ENCODE data around the gene SHANK1.

DNA sequence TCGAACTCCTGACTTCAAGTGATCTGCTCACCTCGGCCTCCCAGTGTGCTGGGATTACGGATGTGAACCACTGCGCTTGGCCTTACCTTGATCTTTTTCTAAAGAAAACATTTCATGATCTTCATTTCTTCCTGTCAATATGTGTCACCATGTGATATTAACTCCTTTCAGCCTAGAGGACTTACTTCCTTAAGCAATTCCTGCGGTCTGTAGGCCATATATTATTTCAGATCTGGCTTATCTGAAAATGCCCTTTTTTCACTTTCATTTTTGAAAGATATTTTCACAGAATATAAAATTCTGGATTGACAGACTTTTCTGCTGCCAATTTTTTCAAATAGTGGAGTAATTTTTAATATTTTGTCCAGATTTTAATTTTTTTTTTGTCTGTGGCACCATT lies 48.7 kb upstream of the SHANK1 start:
- TF ChIP-seq, protein P1, sequence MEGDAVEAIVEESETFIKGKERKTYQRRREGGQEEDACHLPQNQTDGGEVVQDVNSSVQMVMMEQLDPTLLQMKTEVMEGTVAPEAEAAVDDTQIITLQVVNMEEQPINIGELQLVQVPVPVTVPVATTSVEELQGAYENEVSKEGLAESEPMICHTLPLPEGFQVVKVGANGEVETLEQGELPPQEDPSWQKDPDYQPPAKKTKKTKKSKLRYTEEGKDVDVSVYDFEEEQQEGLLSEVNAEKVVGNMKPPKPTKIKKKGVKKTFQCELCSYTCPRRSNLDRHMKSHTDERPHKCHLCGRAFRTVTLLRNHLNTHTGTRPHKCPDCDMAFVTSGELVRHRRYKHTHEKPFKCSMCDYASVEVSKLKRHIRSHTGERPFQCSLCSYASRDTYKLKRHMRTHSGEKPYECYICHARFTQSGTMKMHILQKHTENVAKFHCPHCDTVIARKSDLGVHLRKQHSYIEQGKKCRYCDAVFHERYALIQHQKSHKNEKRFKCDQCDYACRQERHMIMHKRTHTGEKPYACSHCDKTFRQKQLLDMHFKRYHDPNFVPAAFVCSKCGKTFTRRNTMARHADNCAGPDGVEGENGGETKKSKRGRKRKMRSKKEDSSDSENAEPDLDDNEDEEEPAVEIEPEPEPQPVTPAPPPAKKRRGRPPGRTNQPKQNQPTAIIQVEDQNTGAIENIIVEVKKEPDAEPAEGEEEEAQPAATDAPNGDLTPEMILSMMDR (IDR thresholded peaks at IDR 0.05; ENCODE audit: insufficient read depth, low read length, poor library complexity, severe bottlenecking), result no peak
- TF ChIP-seq EZH2phosphoT487 (conservative IDR thresholded peaks at IDR 0.05; ENCODE audit: low read length), result no peak

All from SU-DHL-6 (cell line).